Tibial nerve (tissue), 3 donors: ENCODE measurements around the gene APLP1.

ENCODE experiments used
- POLR2A ChIP-seq, 2 donors: fragments of 450-650 bp; IDR thresholded peaks; one replicate each; pipeline ENCODE4 v1.6.1; 2017; ENCODE audit warnings: antibody characterized with exemption in 2 of 2, mild to moderate bottlenecking in 2 of 2, moderate library complexity in 2 of 2
- TF ChIP-seq, protein P1 (sequence below), 5 experiments: fragments of 200-600 bp in 3 of 5; fragments of 450-650 bp in 2 of 5; sonication (generic) in 3 of 5; IDR thresholded peaks; one replicate each; pipeline ENCODE4 v1.5.1; 2016 to 2019; ENCODE audit warnings: antibody characterized with exemption in 5 of 5, mild to moderate bottlenecking in 3 of 5, moderate library complexity in 2 of 5

DNA sequence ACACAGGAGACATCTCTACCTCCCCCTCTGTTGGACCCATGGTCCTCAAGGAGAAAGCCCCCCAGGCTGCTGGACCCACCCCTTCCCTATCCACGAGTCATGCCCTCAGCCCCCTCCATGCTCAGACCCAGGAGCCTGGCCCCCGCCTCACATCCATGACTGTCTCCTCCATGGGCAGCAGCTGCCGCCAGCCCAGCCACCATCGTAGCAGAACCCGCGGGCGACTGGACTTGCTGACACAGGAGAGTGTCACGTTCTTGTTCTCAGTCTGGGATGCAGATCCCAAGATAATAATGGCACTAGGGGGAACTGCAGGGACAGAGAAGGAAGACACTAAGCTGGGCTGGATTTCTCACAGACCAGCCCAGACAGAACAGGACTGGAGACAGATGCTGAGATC, 19.9 kb upstream of the APLP1 start:
- TF ChIP-seq, protein P1, sequence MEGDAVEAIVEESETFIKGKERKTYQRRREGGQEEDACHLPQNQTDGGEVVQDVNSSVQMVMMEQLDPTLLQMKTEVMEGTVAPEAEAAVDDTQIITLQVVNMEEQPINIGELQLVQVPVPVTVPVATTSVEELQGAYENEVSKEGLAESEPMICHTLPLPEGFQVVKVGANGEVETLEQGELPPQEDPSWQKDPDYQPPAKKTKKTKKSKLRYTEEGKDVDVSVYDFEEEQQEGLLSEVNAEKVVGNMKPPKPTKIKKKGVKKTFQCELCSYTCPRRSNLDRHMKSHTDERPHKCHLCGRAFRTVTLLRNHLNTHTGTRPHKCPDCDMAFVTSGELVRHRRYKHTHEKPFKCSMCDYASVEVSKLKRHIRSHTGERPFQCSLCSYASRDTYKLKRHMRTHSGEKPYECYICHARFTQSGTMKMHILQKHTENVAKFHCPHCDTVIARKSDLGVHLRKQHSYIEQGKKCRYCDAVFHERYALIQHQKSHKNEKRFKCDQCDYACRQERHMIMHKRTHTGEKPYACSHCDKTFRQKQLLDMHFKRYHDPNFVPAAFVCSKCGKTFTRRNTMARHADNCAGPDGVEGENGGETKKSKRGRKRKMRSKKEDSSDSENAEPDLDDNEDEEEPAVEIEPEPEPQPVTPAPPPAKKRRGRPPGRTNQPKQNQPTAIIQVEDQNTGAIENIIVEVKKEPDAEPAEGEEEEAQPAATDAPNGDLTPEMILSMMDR (IDR thresholded peaks at IDR 0.05): no peak
- TF ChIP-seq POLR2A (IDR thresholded peaks at IDR 0.05): no peak
